ENCODE data around the gene ADARB1.

Gene ADARB1

DNA sequence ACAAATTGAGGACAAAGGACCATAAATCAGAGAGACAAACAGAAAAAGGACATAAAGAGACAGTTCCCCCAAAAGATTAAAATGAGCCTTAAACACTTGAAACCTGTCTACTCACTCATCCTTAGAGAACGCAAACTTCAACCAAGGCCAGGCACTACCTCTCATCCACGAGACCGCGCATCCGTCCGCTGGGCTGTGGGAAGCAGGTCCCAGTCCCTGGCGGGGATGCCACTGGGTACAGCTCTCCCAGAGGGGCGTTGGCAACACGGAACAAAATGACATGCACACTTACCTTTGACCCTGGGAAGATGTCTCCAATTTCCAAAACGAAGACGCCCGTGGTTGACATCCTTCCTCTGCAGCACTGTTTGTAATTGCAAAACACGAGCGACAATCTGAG, 16.5 kb upstream of the ADARB1 start:
- H3K4me3 Mint-ChIP-seq: no peak overlapping the region
- DNase-seq (no peak), ATAC-seq (no peak)
- H3K27ac Mint-ChIP-seq: no peak overlapping the region
- H3K27me3 Mint-ChIP-seq: peaks cover 58% of the 10 kb centered on the region
- no peaks in the 10 kb centered on the region for H3K9me3 Mint-ChIP-seq
- H3K4me1 Mint-ChIP-seq: no peaks in the 10 kb centered on the region

GRCh38 chr21:45059121-45059520, 15.3 kb upstream of the ADARB1 start:
- ATAC-seq: no peak
- peaks cover 46% of the 10 kb centered on the region for H3K27me3 Mint-ChIP-seq
- no peaks in the 10 kb centered on the region for H3K9me3 Mint-ChIP-seq

GRCh38 chr21:45060089-45060488, 14.3 kb upstream of the ADARB1 start:
- no peak for DNase-seq
- Mint-ChIP-seq H3K4me1 (no peaks in the 10 kb centered on the region), H3K9me3 (no peaks in the 10 kb centered on the region), H3K27ac (no peak overlapping the region), H3K4me3 (no peak overlapping the region), H3K27me3 (peaks cover 36% of the 10 kb centered on the region)
- no peak for ATAC-seq

More at GRCh38 chr21:45059121-45059520, 15.3 kb upstream of the ADARB1 start:
- no peak overlapping the region for H3K4me3 Mint-ChIP-seq
- DNase-seq: no peak
- no peaks in the 10 kb centered on the region for H3K4me1 Mint-ChIP-seq
- H3K27ac Mint-ChIP-seq: no peak overlapping the region

- Mint-ChIP-seq H3K4me3 (no peak overlapping the region), H3K9me3 (no peaks in the 10 kb centered on the region), H3K27ac (no peak overlapping the region), H3K27me3 (peaks cover 31% of the 10 kb centered on the region), H3K4me1 (no peaks in the 10 kb centered on the region)
- ATAC-seq (no peak), DNase-seq (no peak)
These were observed 13.6 kb upstream of the ADARB1 start for GRCh38 chr21:45060675-45061311.

- Mint-ChIP-seq H3K4me1 (no peaks in the 10 kb centered on the region), H3K9me3 (no peaks in the 10 kb centered on the region), H3K27ac (no peak overlapping the region), H3K27me3 (peaks cover 7% of the 10 kb centered on the region), H3K4me3 (no peak overlapping the region)
- DNase-seq: no peak
- ATAC-seq: no peak
These were observed 10.3 kb upstream of the ADARB1 start for GRCh38 chr21:45064091-45064490.

DNA sequence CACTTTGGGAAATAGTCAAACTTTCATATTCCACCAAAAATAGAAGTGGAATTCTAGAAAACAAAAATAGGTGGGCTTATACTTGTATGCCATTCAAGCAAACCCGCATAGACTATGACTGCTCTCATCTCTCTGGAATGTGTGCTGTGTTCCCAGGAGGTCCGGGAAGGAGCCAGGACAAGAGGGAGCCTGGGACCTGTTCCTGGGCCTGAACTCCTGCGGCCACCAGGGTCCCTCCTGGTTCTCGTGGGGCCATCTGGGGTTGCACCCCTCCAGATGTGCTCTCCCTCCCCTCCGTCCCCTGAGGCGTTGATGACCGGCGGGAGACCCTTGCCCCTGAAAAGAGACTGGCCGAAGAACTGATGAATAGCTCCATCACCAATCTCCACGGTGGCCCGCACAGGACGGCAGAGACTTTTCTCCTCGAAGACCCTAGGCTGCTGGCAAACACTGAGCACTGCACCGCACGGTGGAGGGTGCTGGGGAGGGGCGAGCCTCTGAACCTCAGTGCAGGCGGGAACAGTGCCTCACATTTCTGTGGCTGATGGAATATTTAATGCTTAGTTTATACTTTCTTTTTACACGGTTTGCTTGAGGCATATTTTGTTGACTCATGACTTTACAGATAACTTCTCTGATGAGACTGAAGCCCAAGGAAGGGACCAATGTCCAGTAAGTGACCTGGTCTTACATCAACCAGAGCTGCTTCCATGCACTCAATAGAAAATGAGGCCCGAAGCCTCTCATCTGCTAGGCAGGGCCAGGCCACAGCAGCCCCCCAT, 9.6 kb upstream of the ADARB1 start:
- H3K4me3 Mint-ChIP-seq: no peak overlapping the region
- DNase-seq (no peak), ATAC-seq (no peak)
- H3K9me3 Mint-ChIP-seq: no peaks in the 10 kb centered on the region
- peaks cover 7% of the 10 kb centered on the region for H3K27me3 Mint-ChIP-seq
- no peaks in the 10 kb centered on the region for H3K4me1 Mint-ChIP-seq
- no peak overlapping the region for H3K27ac Mint-ChIP-seq

DNA sequence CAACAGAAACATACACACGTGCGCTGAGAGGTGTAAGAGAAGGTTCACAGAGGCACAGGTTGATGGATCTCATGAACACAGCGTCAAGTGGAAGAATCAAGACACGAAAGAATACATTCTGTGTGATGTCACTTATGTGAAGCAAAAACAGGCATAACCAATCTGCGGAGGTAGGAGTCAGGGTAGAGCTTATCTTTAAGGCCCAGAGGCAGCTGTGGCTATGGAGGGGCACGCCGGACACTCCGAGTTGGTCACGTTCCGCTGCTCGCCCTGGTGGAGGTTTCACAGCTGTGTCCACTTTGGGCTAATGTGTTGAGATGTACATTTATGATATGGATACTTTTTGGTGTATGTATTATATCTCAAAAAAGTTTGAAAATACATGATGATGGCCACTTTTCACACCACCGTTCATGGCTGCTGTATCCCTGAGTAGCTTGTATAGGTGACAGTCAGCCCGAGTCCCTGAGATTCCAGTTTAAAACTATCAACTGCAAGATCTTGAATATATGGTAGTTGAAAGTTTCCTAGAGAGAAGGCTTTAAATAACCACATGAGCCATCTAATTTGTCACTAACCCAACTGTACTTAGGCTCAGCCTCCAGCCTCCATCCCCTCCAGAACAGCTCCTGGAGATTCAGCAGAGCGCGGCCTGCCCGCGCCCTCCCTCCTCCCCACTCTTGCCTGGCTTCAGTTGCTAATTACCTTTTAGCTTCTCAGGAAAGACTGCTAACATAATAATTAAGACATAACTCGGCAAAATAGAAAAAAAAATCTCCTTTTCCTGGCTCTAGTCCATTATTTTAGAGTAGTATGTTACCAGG, 6.7 kb upstream of the ADARB1 start:
- no peak for DNase-seq
- Mint-ChIP-seq H3K9me3 (no peaks in the 10 kb centered on the region), H3K27ac (no peak overlapping the region), H3K4me3 (no peak overlapping the region), H3K27me3 (peaks cover 1% of the 10 kb centered on the region), H3K4me1 (peaks cover 7% of the 10 kb centered on the region)
- no peak for ATAC-seq

DNA sequence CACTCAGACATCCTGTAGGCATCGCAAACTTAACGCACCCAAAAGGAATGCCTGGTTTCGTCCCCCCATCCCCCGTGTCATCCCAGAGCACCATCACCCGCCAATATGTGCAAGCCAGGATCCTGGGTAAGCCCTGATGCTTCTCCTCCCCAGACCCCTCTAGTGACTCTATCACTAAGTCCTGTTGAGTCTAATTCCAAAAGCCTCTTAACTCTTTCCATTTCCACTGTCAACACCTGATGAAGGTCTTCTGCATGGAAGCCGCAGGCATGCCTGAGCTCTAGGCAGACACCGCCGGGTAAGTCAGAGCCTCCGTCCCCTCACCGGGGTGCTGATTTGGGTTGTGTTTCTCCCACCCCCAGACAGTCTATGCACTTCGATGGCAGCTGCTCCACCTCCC, 5.3 kb upstream of the ADARB1 start:
- no peaks in the 10 kb centered on the region for H3K27me3 Mint-ChIP-seq
- DNase-seq: no peak
- ATAC-seq: no peak
- H3K9me3 Mint-ChIP-seq: no peaks in the 10 kb centered on the region
- H3K4me3 Mint-ChIP-seq: no peak overlapping the region
- peaks cover 18% of the 10 kb centered on the region for H3K4me1 Mint-ChIP-seq
- no peak overlapping the region for H3K27ac Mint-ChIP-seq

- no peak overlapping the region for H3K4me3 Mint-ChIP-seq
- ATAC-seq: no peak
- H3K27ac Mint-ChIP-seq: no peak overlapping the region
- peaks cover 18% of the 10 kb centered on the region for H3K4me1 Mint-ChIP-seq
- H3K9me3 Mint-ChIP-seq: no peaks in the 10 kb centered on the region
- H3K27me3 Mint-ChIP-seq: no peaks in the 10 kb centered on the region
- DNase-seq: no peak
These were observed 4.7 kb upstream of the ADARB1 start for GRCh38 chr21:45069711-45070110.

- Mint-ChIP-seq H3K4me3 (no peak overlapping the region), H3K27ac (no peak overlapping the region), H3K4me1 (peaks cover 25% of the 10 kb centered on the region), H3K9me3 (no peaks in the 10 kb centered on the region), H3K27me3 (no peaks in the 10 kb centered on the region)
- ATAC-seq (no peak), DNase-seq (no peak)
These were observed 3.1 kb upstream of the ADARB1 start for GRCh38 chr21:45071078-45071873.

GRCh38 chr21:45071874-45072737, 2.3 kb upstream of the ADARB1 start:
- H3K4me1 Mint-ChIP-seq: peaks cover 33% of the 10 kb centered on the region
- ATAC-seq (no peak), DNase-seq (no peak)
- H3K4me3 Mint-ChIP-seq: no peak overlapping the region
- H3K9me3 Mint-ChIP-seq: no peaks in the 10 kb centered on the region
- no peak overlapping the region for H3K27ac Mint-ChIP-seq
- no peaks in the 10 kb centered on the region for H3K27me3 Mint-ChIP-seq

- peak overlapping the region in 1 of 2 donors; percentile 94 for H3K4me3 Mint-ChIP-seq
- no peaks in the 10 kb centered on the region for H3K9me3 Mint-ChIP-seq
- ATAC-seq: no peak
These were observed 1.6 kb upstream of the ADARB1 start for GRCh38 chr21:45072738-45073300.

DNA sequence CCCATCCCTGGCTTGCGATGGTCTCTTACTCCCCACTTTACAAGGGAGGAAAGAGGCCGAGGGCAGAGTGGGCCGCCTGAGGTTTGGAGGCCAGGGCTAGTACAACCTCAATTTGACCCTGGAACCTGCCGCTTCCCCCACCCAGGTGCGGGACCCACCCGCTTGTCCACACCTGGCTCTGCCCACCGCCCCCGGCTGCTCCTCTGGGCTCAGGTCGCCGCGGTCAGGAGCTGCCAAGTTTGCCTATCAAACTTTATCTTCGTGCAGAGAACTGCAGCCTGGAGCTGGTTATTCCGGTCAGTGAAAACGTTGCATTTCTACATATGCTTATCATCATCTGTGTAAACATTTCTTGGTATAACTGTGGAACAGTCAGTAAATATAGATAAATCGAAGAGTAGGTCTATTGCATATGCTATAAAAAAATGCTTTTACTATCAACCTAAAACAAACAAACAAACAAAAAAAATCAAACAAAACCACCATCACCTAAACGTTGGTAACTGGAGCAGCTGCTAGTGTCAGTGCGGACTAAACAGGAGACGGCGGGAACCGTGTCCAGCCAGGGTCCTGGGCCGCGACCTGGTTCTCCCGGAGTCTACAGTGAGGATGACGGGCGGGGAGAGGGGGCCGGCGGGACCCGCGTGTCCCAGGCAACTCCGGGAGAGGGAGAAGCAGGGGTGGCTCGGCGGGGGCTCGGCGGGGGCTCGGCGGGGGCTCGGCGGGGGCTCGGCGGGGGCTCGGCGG, 906 bp upstream of the ADARB1 start:
- Mint-ChIP-seq H3K27ac (peak overlapping the region; percentile 87 to 91), H3K9me3 (no peaks in the 10 kb centered on the region), H3K27me3 (no peaks in the 10 kb centered on the region), H3K4me1 (peaks cover 47% of the 10 kb centered on the region), H3K4me3 (peak overlapping the region; percentile 87 to 94)
- DNase-seq (no peak), ATAC-seq (peak; percentile 19)

More at GRCh38 chr21:45072738-45073300, 1.6 kb upstream of the ADARB1 start:
- DNase-seq: no peak
- H3K4me1 Mint-ChIP-seq: peaks cover 40% of the 10 kb centered on the region
- H3K27ac Mint-ChIP-seq: no peak overlapping the region
- H3K27me3 Mint-ChIP-seq: no peaks in the 10 kb centered on the region
